K562 (cell line): ENCODE measurements around the gene ADRB1.

Source experiments
- CHD2 ChIP-seq: IDR thresholded peaks from 2 replicates; pipeline ENCODE4 v1.6.1; 2011; ENCODE audit warnings: low read depth, low read length
- NUFIP1 ChIP-seq: fragments of 450-650 bp; IDR thresholded peaks from 2 replicates; pipeline ENCODE4 v1.6.1; 2018; ENCODE audit not compliant: partially characterized antibody
- POLR2AphosphoS5 ChIP-seq: IDR thresholded peaks from 2 replicates; pipeline ENCODE4 v1.6.1; 2011; ENCODE audit warnings: mild to moderate bottlenecking, low read depth, low read length, moderate library complexity; ENCODE audit not compliant: control insufficient read depth, insufficient read depth
- SRSF9 ChIP-seq: fragments of 200-400 bp; formaldehyde crosslinking; IDR thresholded peaks from 2 replicates; pipeline ENCODE4 v1.6.1; 2017; ENCODE audit warnings: low read depth, low read length, borderline replicate concordance
- TF ChIP-seq, protein P1 (sequence below): fragments of 450-650 bp; formaldehyde crosslinking; IDR thresholded peaks from 2 replicates; pipeline ENCODE4 v1.4.0; 2022; ENCODE audit warnings: missing genetic modification characterization

DNA sequence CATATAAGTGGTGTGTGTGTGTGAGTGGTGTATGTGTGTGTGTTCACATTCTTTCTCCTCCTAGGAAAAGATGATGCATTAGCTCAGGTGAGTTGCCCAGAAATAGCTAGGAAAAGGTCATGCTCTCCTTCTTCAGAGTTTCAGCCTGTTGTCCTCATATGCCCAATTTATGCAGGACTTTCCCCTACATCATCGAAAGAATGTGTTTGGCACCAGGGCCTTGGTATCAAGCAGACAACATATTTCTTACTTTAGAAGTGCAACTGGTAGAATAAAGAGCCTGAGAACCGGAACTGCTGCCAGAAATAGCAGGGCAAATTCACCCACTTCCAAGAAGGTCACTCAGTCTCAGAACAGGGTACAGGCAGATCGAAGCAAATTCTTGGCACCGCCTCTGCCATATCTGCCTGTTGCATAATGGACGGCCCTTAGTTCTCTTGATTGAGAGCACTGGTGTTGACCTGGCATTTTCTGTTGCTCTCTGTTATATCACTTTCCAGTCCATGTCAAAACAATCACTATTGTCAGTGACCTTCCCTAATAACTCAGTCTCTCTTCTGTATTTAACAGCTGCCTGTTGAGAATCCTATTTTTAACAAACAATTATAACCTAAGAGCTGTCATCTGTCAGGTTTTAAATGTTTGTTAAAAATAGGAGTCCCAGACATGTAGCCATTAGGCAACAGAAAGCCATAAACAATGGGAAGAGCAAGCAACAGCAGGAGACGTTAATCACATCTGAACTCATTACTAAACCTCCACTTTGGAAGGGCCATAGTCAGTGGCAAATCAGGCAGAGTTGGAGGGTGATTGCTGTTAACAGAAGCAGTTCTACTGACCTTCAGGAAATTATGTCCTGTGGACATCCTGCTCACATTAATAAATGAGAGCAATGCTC, 20.7 kb downstream of the ADRB1 start:
- TF ChIP-seq NUFIP1 (no peak), SRSF9 (no peak), POLR2AphosphoS5 (no peak), CHD2 (no peak)
- TF ChIP-seq, protein P1, sequence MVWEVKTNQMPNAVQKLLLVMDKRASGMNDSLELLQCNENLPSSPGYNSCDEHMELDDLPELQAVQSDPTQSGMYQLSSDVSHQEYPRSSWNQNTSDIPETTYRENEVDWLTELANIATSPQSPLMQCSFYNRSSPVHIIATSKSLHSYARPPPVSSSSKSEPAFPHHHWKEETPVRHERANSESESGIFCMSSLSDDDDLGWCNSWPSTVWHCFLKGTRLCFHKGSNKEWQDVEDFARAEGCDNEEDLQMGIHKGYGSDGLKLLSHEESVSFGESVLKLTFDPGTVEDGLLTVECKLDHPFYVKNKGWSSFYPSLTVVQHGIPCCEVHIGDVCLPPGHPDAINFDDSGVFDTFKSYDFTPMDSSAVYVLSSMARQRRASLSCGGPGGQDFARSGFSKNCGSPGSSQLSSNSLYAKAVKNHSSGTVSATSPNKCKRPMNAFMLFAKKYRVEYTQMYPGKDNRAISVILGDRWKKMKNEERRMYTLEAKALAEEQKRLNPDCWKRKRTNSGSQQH (CRISPR knock-in tag) = no peak
